Keratinocyte (primary cell): Measurements from ENCODE around the gene MYRIP. TPM values are rescaled to one million over a fixed set of nuclear protein-coding genes. Genes with fewer than 3 reads are reported as not detected.

Source experiments
- DNase-seq: peaks from one replicate; pipeline ENCODE4 v3.0.0-alpha.2; 2011; ENCODE audit warnings: low read depth, missing footprints, low spot score
- FAIRE-seq: peaks from 2 replicates; lab custom pipeline; 2011; peaks lifted over from hg19 to GRCh38; lab: Jason Lieb, UNC
- H2AFZ ChIP-seq: 2 replicates; pipeline ENCODE4 v1.6.0; 2012; ENCODE audit warnings: low read length, control low read depth, inconsistent platforms; ENCODE audit not compliant: control insufficient read depth
- H3K27ac ChIP-seq: 2 replicates; pipeline ENCODE4 v1.5.1; 2011; ENCODE audit warnings: low read length; ENCODE audit not compliant: control insufficient read depth, insufficient read depth
- H3K27me3 ChIP-seq: 3 replicates; pipeline ENCODE4 v1.6.0; 2011; ENCODE audit warnings: low read length; ENCODE audit not compliant: control insufficient read depth, insufficient read depth; ENCODE audit errors: extremely low read depth
- H3K36me3 ChIP-seq, 2 experiments: 2 replicates in 1 of 2; 3 replicates in 1 of 2; pipeline ENCODE4 v1.5.1; 2011; ENCODE audit warnings: low read length in 2 of 2, mild to moderate bottlenecking in 1 of 2; ENCODE audit not compliant: control insufficient read depth in 2 of 2, insufficient read depth in 2 of 2; ENCODE audit errors: extremely low read depth in 1 of 2
- H3K4me1 ChIP-seq: 3 replicates; pipeline ENCODE4 v1.5.1; 2011; ENCODE audit warnings: low read length; ENCODE audit not compliant: control insufficient read depth, insufficient read depth; ENCODE audit errors: extremely low read depth
- H3K4me2 ChIP-seq: 3 replicates; pipeline ENCODE4 v1.6.0; 2011; ENCODE audit warnings: low read depth, low read length; ENCODE audit not compliant: control insufficient read depth, insufficient read depth; ENCODE audit errors: extremely low read depth
- H3K4me3 ChIP-seq, 3 experiments: fragments of 200-600 bp in 1 of 3; sonication (generic) in 1 of 3; 2 replicates in 2 of 3; 3 replicates in 1 of 3; pipeline ENCODE4 v1.5.1; 2011 to 2016; ENCODE audit warnings: low read length in 3 of 3, mild to moderate bottlenecking in 3 of 3, control low read depth in 2 of 3, inconsistent platforms in 1 of 3, low read depth in 1 of 3, mixed read lengths in 1 of 3, mixed run types in 1 of 3, moderate library complexity in 1 of 3; ENCODE audit not compliant: control insufficient read depth in 2 of 3, insufficient read depth in 2 of 3; ENCODE audit errors: extremely low read depth in 1 of 3
- H3K79me2 ChIP-seq: 2 replicates; pipeline ENCODE4 v1.6.0; 2012; ENCODE audit warnings: low read length; ENCODE audit not compliant: control insufficient read depth, insufficient read depth
- H3K9ac ChIP-seq: 3 replicates; pipeline ENCODE4 v1.6.0; 2011; ENCODE audit warnings: low read length; ENCODE audit not compliant: control insufficient read depth, insufficient read depth; ENCODE audit errors: extremely low read depth
- H3K9me1 ChIP-seq: 3 replicates; pipeline ENCODE4 v1.6.0; 2011; ENCODE audit warnings: low read length; ENCODE audit not compliant: control insufficient read depth, insufficient read depth; ENCODE audit errors: extremely low read depth
- H3K9me3 ChIP-seq: 2 replicates; pipeline ENCODE4 v1.5.1; 2012; ENCODE audit warnings: low read depth, low read length; ENCODE audit not compliant: control insufficient read depth
- H4K20me1 ChIP-seq: 3 replicates; pipeline ENCODE4 v1.6.0; 2011; ENCODE audit warnings: low read length; ENCODE audit not compliant: control insufficient read depth, insufficient read depth; ENCODE audit errors: extremely low read depth
- EZH2 ChIP-seq: IDR thresholded peaks from one replicate; pipeline ENCODE4 v1.6.1; 2012; ENCODE audit warnings: inconsistent platforms, mild to moderate bottlenecking, low read length, moderate library complexity
- dilution Hi-C: fragments of 300-500 bp; cut with MboI; formaldehyde crosslinking; loops from one replicate; pipeline ENCODE4 v1.7.0; 2020; ENCODE audit warnings: low sequenced_read_pairs; ENCODE audit not compliant: extremely low pct_ligation_motif_present
- polyA plus RNA-seq, 5 experiments: library from polyadenylated mRNA; depleted of rRNA in 3 of 5; stranded (reverse) in 3 of 5; stranded (forward) in 1 of 5; unstranded in 1 of 5; fragments of >200 nt; gene quantifications; 1 replicate in 1 of 5; 2 replicates in 3 of 5; 3 replicates in 1 of 5; pipeline versions ENCODE4 v1.2.1 to v1.2.3, GENCODE V29; 2011 to 2012; ENCODE audit warnings: missing spikeins in 2 of 5, low read depth in 1 of 5, low replicate concordance in 1 of 5
- TF ChIP-seq, protein P1 (sequence below), 3 experiments: IDR thresholded peaks in 1 of 3; conservative IDR thresholded peaks in 1 of 3; optimal IDR thresholded peaks in 1 of 3; 2 replicates in 2 of 3; 3 replicates in 1 of 3; pipeline versions ENCODE3 to v1.5.1; 2011; ENCODE audit warnings: low read length in 3 of 3, mild to moderate bottlenecking in 3 of 3, moderate library complexity in 2 of 3, control low read depth in 1 of 3, inconsistent platforms in 1 of 3; ENCODE audit not compliant: insufficient read depth in 2 of 3; ENCODE audit errors: extremely low read depth in 1 of 3

Gene MYRIP
- polyA plus RNA-seq, 1 donor (not counting 4 experiments of a cell fraction or from before 2014, with no cell fraction given): 0.01 TPM

DNA sequence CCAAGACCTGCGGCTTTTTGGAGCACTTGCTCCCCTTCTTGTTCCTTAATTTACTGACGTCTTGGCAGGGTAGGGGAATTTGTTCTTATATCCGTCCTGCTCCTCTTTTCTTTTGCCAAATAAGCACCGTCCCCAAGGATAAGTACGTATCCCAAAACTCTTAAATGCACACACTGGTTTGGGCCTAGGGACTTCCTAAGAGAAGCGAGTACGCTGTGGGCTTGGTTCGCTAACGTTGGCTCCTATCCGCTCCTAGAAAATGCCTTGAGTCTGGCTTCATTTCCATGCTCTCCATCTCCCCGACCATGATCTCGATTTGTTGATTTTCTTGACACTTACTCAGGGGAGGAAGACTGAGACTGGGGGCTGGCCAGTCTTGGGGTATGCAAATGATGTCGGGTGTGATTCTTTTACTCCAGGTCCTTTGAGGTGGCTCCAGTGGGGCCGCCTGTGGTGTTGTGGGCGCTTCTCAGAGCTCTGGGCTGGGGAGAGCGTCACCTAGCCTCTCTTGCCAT is 1.3 kb downstream of the MYRIP start:
- dilution Hi-C loops: no loop called here
- peaks cover 8% of the 10 kb centered on the region for H3K4me1 ChIP-seq
- H2AFZ ChIP-seq: no peak overlapping the region
- H3K4me3 ChIP-seq: no peak overlapping the region
- no peak for DNase-seq
- H3K36me3 ChIP-seq: no peaks in the 10 kb centered on the region
- no peaks in the 10 kb centered on the region for H4K20me1 ChIP-seq
- no peak for TF ChIP-seq EZH2
- TF ChIP-seq, protein P1, sequence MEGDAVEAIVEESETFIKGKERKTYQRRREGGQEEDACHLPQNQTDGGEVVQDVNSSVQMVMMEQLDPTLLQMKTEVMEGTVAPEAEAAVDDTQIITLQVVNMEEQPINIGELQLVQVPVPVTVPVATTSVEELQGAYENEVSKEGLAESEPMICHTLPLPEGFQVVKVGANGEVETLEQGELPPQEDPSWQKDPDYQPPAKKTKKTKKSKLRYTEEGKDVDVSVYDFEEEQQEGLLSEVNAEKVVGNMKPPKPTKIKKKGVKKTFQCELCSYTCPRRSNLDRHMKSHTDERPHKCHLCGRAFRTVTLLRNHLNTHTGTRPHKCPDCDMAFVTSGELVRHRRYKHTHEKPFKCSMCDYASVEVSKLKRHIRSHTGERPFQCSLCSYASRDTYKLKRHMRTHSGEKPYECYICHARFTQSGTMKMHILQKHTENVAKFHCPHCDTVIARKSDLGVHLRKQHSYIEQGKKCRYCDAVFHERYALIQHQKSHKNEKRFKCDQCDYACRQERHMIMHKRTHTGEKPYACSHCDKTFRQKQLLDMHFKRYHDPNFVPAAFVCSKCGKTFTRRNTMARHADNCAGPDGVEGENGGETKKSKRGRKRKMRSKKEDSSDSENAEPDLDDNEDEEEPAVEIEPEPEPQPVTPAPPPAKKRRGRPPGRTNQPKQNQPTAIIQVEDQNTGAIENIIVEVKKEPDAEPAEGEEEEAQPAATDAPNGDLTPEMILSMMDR (optimal IDR thresholded peaks at IDR 0.05 in 1 of 3, IDR thresholded peaks at IDR 0.05 in 1 of 3, conservative IDR thresholded peaks at IDR 0.05 in 1 of 3; ENCODE audit: extremely low read depth in 1 of 3, insufficient read depth in 2 of 3, low read length in 3 of 3): no peak
- no peak for FAIRE-seq
- no peaks in the 10 kb centered on the region for H3K9me1 ChIP-seq
- H3K79me2 ChIP-seq: no peaks in the 10 kb centered on the region
- H3K27ac ChIP-seq: no peak overlapping the region
- H3K27me3 ChIP-seq: peaks cover 51% of the 10 kb centered on the region
- no peaks in the 10 kb centered on the region for H3K9me3 ChIP-seq
- H3K4me2 ChIP-seq: no peak overlapping the region
- H3K9ac ChIP-seq: no peak overlapping the region

DNA sequence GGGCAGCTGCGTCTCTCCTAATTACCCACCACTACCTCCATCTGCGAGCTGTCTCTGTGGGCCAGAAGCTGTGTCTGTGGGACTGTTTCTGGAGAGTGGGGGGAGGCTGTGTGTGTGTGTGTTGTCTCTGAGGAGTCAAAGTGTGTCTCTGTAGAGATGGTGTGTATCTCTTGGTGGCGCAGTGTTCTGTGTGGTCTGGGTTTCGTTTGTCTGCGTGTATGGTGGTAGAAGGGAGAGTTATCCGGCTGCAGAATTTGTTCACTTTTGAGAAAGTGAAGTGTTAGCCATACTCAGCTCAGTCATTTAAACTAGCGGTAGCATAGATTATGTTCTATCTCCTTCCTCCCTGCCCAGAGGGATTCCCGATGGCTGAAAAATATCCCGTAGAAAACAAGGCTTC is 2.2 kb downstream of the MYRIP start:
- Histone ChIP-seq H3K4me1 (peaks cover 8% of the 10 kb centered on the region), H3K27ac (no peak overlapping the region), H3K9ac (no peak overlapping the region), H4K20me1 (no peaks in the 10 kb centered on the region), H3K9me3 (no peaks in the 10 kb centered on the region), H2AFZ (no peak overlapping the region), H3K79me2 (no peaks in the 10 kb centered on the region), H3K4me2 (no peak overlapping the region), H3K27me3 (peaks cover 51% of the 10 kb centered on the region), H3K4me3 (no peak overlapping the region), H3K36me3 (no peaks in the 10 kb centered on the region), H3K9me1 (no peaks in the 10 kb centered on the region)
- DNase-seq (no peak), FAIRE-seq (no peak)
- dilution Hi-C loops: no loop called here
- TF ChIP-seq EZH2: no peak
- TF ChIP-seq, protein P1 (optimal IDR thresholded peaks at IDR 0.05 in 1 of 3, IDR thresholded peaks at IDR 0.05 in 1 of 3, conservative IDR thresholded peaks at IDR 0.05 in 1 of 3; ENCODE audit: extremely low read depth in 1 of 3, insufficient read depth in 2 of 3, low read length in 3 of 3): no peak
